Activated CD8-positive, alpha-beta T cell treated with anti-CD3 and anti-CD28 coated beads, Interleukin-2, amount 10 ng/mL, durations not matched to agents 7 days and 5 days (primary cell): Measurements from ENCODE around the gene GRID1. TPM values are rescaled to one million over a fixed set of nuclear protein-coding genes. Genes with fewer than 3 reads are reported as not detected.

Source experiments
- ATAC-seq: fragments of 150-1000 bp; cut with Tn5 transposase; one replicate; pipeline ENCODE4 v1.10.0; 2021; ENCODE audit warnings: moderate library complexity
- CTCF ChIA-PET: fragments of 350-600 bp; sonication (Branson Sonifier 250); formaldehyde crosslinking; loops from one replicate; lab custom pipeline; 2021; ENCODE audit warnings: antibody characterized with exemption; lab: Charles Lee
- POLR2A ChIA-PET: fragments of 350-600 bp; sonication (Branson Sonifier 250); formaldehyde crosslinking; loops from one replicate; lab custom pipeline; 2021; ENCODE audit warnings: antibody characterized with exemption; lab: Charles Lee
- DNase-seq: peaks from one replicate; pipeline ENCODE4 v3.0.0-alpha.2; 2020
- H3K27ac Mint-ChIP-seq: one replicate; pipeline ENCODE4 v1.8.0; 2021; ENCODE audit warnings: mild to moderate bottlenecking, mixed read lengths
- H3K27me3 Mint-ChIP-seq: one replicate; pipeline ENCODE4 v1.8.0; 2021; ENCODE audit warnings: low read depth, mixed read lengths
- H3K36me3 Mint-ChIP-seq: one replicate; pipeline ENCODE4 v1.8.0; 2021; ENCODE audit warnings: low read depth, mixed read lengths
- H3K4me1 Mint-ChIP-seq: one replicate; pipeline ENCODE4 v1.8.0; 2021; ENCODE audit warnings: low read depth, mixed read lengths
- H3K4me3 Mint-ChIP-seq: one replicate; pipeline ENCODE4 v1.8.0; 2021; ENCODE audit warnings: mild to moderate bottlenecking, mixed read lengths
- H3K9me3 Mint-ChIP-seq: one replicate; pipeline ENCODE4 v1.8.0; 2022; ENCODE audit warnings: mixed read lengths; ENCODE audit not compliant: insufficient read depth
- total RNA-seq, 2 experiments: library from RNA; stranded (reverse); gene quantifications; one replicate each; pipeline ENCODE4 v1.2.3, GENCODE V29; 2021

The GRID1 gene
- total RNA-seq, 2 experiments from 2014 or later = not detected

- no peaks in the 10 kb centered on the region for H3K4me1 Mint-ChIP-seq
- CTCF ChIA-PET = no interaction called here
- H3K27me3 Mint-ChIP-seq = peaks cover 5% of the 10 kb centered on the region
- POLR2A ChIA-PET = no interaction called here
- ATAC-seq (no peak), DNase-seq (no peak)
- H3K9me3 Mint-ChIP-seq = no peaks in the 10 kb centered on the region
- H3K4me3 Mint-ChIP-seq = no peak overlapping the region
- H3K36me3 Mint-ChIP-seq = no peaks in the 10 kb centered on the region
- no peak overlapping the region for H3K27ac Mint-ChIP-seq
Observed at GRCh38 chr10:86170255-86171108, 196.1 kb downstream of the GRID1 start.

- DNase-seq (no peak), ATAC-seq (no peak)
- peaks cover 5% of the 10 kb centered on the region for H3K27me3 Mint-ChIP-seq
- no peak overlapping the region for H3K4me3 Mint-ChIP-seq
- no peaks in the 10 kb centered on the region for H3K4me1 Mint-ChIP-seq
- CTCF ChIA-PET = no interaction called here
- no peaks in the 10 kb centered on the region for H3K36me3 Mint-ChIP-seq
- no peak overlapping the region for H3K27ac Mint-ChIP-seq
- H3K9me3 Mint-ChIP-seq = no peaks in the 10 kb centered on the region
- POLR2A ChIA-PET = no interaction called here
Observed at GRCh38 chr10:86169506-86170254, 196.9 kb downstream of the GRID1 start.

- ATAC-seq (no peak), DNase-seq (no peak)
- Mint-ChIP-seq H3K36me3 (no peaks in the 10 kb centered on the region), H3K27ac (no peak overlapping the region), H3K4me3 (no peak overlapping the region), H3K4me1 (no peaks in the 10 kb centered on the region), H3K27me3 (peaks cover 5% of the 10 kb centered on the region), H3K9me3 (no peaks in the 10 kb centered on the region)
- CTCF ChIA-PET = no interaction called here
- POLR2A ChIA-PET = no interaction called here
Observed at GRCh38 chr10:86169066-86169465, 197.5 kb downstream of the GRID1 start.

- DNase-seq (no peak), ATAC-seq (no peak)
- CTCF ChIA-PET = no interaction called here
- no peaks in the 10 kb centered on the region for H3K36me3 Mint-ChIP-seq
- peaks cover 5% of the 10 kb centered on the region for H3K27me3 Mint-ChIP-seq
- no peak overlapping the region for H3K4me3 Mint-ChIP-seq
- H3K4me1 Mint-ChIP-seq = no peaks in the 10 kb centered on the region
- no peaks in the 10 kb centered on the region for H3K9me3 Mint-ChIP-seq
- POLR2A ChIA-PET = no interaction called here
- no peak overlapping the region for H3K27ac Mint-ChIP-seq
Observed at GRCh38 chr10:86168256-86168655, 198.3 kb downstream of the GRID1 start.

GRCh38 chr10:86167762-86168128 is 198.8 kb downstream of the GRID1 start:
- Mint-ChIP-seq H3K27me3 (peaks cover 2% of the 10 kb centered on the region), H3K4me3 (no peak overlapping the region), H3K27ac (no peak overlapping the region), H3K36me3 (no peaks in the 10 kb centered on the region), H3K9me3 (no peaks in the 10 kb centered on the region), H3K4me1 (no peaks in the 10 kb centered on the region)
- DNase-seq (no peak), ATAC-seq (no peak)
- CTCF ChIA-PET = no interaction called here
- POLR2A ChIA-PET = interaction anchor here (0.6 kb wide), 1 partner anchor 974 kb away, joined by 3 read pairs; no protein-coding TSS in a partner anchor

- Mint-ChIP-seq H3K9me3 (no peaks in the 10 kb centered on the region), H3K4me3 (no peak overlapping the region), H3K36me3 (no peaks in the 10 kb centered on the region), H3K27me3 (peaks cover 2% of the 10 kb centered on the region), H3K4me1 (no peaks in the 10 kb centered on the region), H3K27ac (no peak overlapping the region)
- POLR2A ChIA-PET = interaction anchor here (0.6 kb wide), 1 partner anchor 973 kb away, joined by 3 read pairs; no protein-coding TSS in a partner anchor
- CTCF ChIA-PET = no interaction called here
- ATAC-seq (no peak), DNase-seq (no peak)
Observed at GRCh38 chr10:86167121-86167761, 199.4 kb downstream of the GRID1 start.

GRCh38 chr10:86165666-86166065 is 200.9 kb downstream of the GRID1 start:
- ATAC-seq = no peak
- no peak overlapping the region for H3K27ac Mint-ChIP-seq
- no peaks in the 10 kb centered on the region for H3K4me1 Mint-ChIP-seq
- H3K4me3 Mint-ChIP-seq = no peak overlapping the region
- H3K36me3 Mint-ChIP-seq = no peaks in the 10 kb centered on the region
- no peak for DNase-seq
- POLR2A ChIA-PET = no interaction called here
- no peaks in the 10 kb centered on the region for H3K9me3 Mint-ChIP-seq
- H3K27me3 Mint-ChIP-seq = peaks cover 2% of the 10 kb centered on the region
- CTCF ChIA-PET = no interaction called here

GRCh38 chr10:86164960-86165630 is 201.5 kb downstream of the GRID1 start:
- ATAC-seq = no peak
- Mint-ChIP-seq H3K4me3 (no peak overlapping the region), H3K9me3 (no peaks in the 10 kb centered on the region), H3K27ac (no peak overlapping the region), H3K4me1 (no peaks in the 10 kb centered on the region), H3K27me3 (no peaks in the 10 kb centered on the region), H3K36me3 (no peaks in the 10 kb centered on the region)
- CTCF ChIA-PET = no interaction called here
- no peak for DNase-seq
- POLR2A ChIA-PET = no interaction called here

GRCh38 chr10:86164174-86164774 is 202.3 kb downstream of the GRID1 start:
- Mint-ChIP-seq H3K27me3 (no peaks in the 10 kb centered on the region), H3K27ac (no peak overlapping the region), H3K9me3 (no peaks in the 10 kb centered on the region), H3K4me3 (no peak overlapping the region), H3K4me1 (no peaks in the 10 kb centered on the region), H3K36me3 (no peaks in the 10 kb centered on the region)
- ChIA-PET POLR2A (no interaction called here), CTCF (no interaction called here)
- no peak for ATAC-seq
- DNase-seq = no peak

GRCh38 chr10:86163522-86164173 is 202.9 kb downstream of the GRID1 start:
- Mint-ChIP-seq H3K36me3 (no peaks in the 10 kb centered on the region), H3K4me3 (no peak overlapping the region), H3K4me1 (no peaks in the 10 kb centered on the region), H3K9me3 (no peaks in the 10 kb centered on the region), H3K27ac (no peak overlapping the region), H3K27me3 (no peaks in the 10 kb centered on the region)
- DNase-seq (no peak), ATAC-seq (no peak)
- ChIA-PET CTCF (no interaction called here), POLR2A (no interaction called here)
